GM19395 (cell line): ENCODE results near the gene USP15.
"Not testable (repeated sequence)": the region's sequence is repeated elsewhere in the genome, so short reads cannot be mapped to it uniquely, and the experiment has no call there.

ENCODE experiments used
- ATAC-seq: cut with Tn5 transposase; IDR thresholded peaks from one replicate; pipeline ENCODE4 v1.9.1; 2021; ENCODE audit warnings: mild to moderate bottlenecking, moderate library complexity; ENCODE audit not compliant: unreplicated experiment

Gene USP15

DNA sequence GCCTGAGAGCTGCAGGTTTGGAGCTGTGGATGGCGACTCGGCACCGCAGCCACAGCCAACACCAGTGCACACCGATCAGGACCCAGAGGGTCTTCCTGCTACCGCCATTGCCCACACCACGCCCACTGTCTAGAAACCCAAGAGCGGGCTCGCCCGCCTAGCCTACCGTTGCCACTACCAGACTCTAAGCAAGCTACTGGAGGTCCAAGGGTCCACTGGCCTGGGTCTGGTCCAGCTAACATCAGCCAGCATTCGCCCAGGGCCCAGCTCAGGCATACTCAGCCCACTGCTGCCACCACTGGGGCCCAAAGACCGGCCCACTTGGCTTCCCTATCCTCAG, 175.9 kb downstream of the USP15 start:
- ATAC-seq, result peak; percentile 1

DNA sequence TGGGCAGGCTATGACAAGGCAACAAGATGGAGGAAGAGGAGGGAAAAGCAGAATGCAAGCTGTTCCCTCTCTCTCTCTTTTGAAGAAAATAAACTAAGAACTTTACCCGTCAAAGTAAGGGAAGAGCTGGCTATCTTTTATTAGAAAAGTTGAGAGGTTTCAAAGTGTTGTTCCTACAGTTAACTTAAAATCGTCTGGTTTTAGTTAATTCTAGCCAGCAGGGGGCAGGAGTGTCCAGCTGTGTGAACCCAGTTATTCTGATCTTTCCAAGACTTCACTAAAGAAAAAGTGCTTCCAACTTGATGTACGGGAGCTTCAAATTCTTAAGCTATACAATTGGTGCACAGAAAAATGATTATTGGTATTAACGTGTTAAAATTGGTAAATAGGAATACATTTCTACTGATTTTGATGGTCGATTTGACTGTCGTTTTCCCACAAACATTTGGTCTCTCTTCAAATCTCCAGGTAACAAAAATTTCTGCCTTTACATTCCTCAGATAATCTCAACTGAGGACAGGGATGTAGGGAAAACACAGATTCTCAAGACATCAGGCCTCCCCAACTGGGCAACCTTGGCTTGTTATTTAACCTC, 178.0 kb downstream of the USP15 start:
- ATAC-seq, result no peak

DNA sequence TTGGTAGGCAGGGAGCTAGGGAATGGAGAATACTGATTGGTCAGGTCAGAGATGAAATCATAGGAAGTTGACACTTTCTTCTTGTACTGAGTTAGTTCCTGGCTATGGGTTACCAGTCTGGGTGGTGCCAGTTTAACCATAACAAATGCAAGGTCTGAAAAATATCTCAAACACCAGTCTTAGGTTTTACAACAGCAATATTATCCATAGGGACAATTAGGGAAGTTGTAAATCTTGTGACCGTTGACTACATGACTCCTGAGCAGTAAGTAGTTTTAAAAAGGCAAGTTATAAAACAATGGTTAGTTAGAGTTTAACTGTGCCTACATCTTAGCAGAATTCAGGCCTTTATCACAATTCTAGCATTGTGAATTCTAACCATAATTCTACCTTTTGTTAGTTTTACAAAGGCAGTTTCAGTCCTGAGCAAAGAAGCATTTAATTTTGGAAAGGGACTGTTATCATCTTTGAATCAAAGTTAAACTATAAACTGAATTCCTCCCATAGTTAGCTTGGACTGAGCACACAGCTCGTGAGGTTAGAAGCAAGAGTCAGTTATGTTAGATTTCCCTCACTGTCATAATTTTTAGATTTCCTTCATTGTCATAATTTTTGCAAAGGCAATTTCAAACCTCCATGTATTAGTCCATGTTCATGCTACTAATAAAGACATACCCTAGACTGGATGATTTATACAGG, 186.7 kb downstream of the USP15 start:
- no peak for ATAC-seq

GRCh38 chr12:62448436-62448835, 188.2 kb downstream of the USP15 start:
- no peak for ATAC-seq

- not testable (repeated sequence) for ATAC-seq
Measured at GRCh38 chr12:62455429-62455828, 195.2 kb downstream of the USP15 start.

- ATAC-seq, result no peak
Measured at GRCh38 chr12:62458626-62459025, 198.4 kb downstream of the USP15 start.

- ATAC-seq, result no peak
Measured at GRCh38 chr12:62459976-62460375, 199.8 kb downstream of the USP15 start.

- not testable (repeated sequence) for ATAC-seq
Measured at GRCh38 chr12:62461171-62461837, 201.1 kb downstream of the USP15 start.

GRCh38 chr12:62463252-62463651, 203.0 kb downstream of the USP15 start:
- not testable (repeated sequence) for ATAC-seq
